Renal cortical epithelial cell (primary cell): ENCODE measurements around the gene CNTROB. TPM values are rescaled to one million over a fixed set of nuclear protein-coding genes. Genes with fewer than 3 reads are reported as not detected.
"Not testable (repeated sequence)": the region's sequence is repeated elsewhere in the genome, so short reads cannot be mapped to it uniquely, and the experiment has no call there.

ENCODE experiments used
- DNase-seq: peaks from one replicate; pipeline ENCODE4 v3.0.0-alpha.2; 2011; ENCODE audit warnings: low read depth
- total RNA-seq: library from RNA; depleted of rRNA; stranded (reverse); fragments of >200 nt; gene quantifications from 2 replicates; pipeline ENCODE4 v1.2.3, GENCODE V29; 2014

The CNTROB gene
- total RNA-seq, 1 donor from 2014 or later: 18.0 TPM

- DNase-seq: no peak
Observed at GRCh38 chr17:7940743-7941142, 8.7 kb downstream of the CNTROB start.

DNA sequence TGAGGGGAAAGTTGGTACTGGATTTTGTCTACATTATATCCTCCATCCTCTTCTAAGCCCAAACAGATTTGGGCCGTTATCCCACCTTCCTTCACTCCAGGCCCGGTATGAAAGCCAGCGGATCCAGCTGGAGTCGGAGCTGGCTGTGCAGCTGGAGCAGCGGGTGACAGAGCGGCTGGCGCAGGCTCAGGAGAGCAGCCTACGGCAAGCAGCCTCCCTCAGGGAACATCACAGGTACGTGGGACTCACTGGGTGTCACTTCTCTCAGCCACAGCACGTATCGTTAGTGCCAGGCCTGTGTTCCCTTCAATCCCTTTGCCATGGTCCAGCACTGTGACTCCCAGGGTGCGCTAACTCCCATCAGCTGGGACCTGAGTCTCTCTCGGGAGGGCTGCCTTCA lies 11.3 kb downstream of the CNTROB start:
- DNase-seq: no peak

- no peak for DNase-seq
Observed at GRCh38 chr17:7944326-7944725, 12.3 kb downstream of the CNTROB start.

GRCh38 chr17:7945651-7946050 lies 13.6 kb downstream of the CNTROB start:
- no peak for DNase-seq

DNA sequence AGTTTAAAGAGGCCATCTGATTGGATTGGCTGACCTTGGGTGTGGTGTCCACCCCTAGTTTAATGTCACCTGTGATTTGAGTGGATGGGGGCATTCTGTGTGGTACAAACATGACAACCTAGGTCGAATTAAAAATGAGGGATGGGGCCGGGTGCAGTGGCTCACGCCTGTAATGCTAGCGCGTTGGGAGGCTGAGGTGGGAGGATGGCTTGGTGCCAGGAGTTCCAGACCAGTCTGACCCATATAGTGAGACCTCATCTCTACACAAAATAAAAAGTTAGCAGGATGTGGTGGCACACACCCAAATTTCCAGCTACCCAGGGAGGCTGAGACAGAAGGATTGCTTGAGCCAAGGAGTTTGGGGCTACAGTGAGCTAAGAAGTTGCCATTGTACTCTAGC lies 14.4 kb downstream of the CNTROB start:
- DNase-seq: no peak

- no peak for DNase-seq
Observed at GRCh38 chr17:7947651-7948050, 15.6 kb downstream of the CNTROB start.

DNA sequence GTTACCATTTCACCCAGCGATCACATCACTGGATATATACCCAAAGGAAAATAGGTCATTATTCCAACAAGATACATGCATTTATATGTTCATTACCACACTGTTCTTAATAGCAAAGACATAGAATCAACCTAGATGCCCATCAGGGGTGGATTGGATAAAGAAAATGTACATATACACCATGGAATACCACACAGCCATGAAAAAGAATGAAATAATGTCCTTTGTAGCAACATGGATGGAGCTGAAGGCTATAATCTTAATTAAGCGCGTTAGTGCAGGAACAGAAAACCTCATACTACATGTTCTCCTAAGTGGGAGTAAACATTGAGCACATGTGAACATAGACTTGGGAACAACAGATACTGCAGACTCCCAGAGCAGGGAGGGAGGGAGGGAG lies 18.6 kb downstream of the CNTROB start:
- no peak for DNase-seq

- no peak for DNase-seq
Observed at GRCh38 chr17:7951143-7951792, 19.3 kb downstream of the CNTROB start.

DNA sequence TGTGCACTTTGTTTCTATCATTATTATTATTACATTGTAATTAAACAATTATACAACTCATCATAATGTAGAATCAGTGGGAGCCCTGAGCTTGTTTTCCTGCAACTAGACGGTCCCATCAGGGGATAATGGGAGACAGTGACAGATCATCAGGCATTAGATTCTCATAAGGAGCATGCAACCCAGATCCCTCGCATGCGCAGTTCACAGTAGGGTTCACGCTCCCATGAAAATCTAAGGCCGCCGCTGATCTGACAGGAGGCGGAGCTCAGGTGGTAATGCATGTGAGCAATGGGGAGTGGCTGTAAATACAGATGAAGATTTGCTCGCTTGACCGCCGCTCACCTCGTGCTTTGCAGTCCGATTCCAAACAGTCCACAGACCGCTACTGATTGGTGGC lies 21.3 kb downstream of the CNTROB start:
- DNase-seq: not testable (repeated sequence)

DNA sequence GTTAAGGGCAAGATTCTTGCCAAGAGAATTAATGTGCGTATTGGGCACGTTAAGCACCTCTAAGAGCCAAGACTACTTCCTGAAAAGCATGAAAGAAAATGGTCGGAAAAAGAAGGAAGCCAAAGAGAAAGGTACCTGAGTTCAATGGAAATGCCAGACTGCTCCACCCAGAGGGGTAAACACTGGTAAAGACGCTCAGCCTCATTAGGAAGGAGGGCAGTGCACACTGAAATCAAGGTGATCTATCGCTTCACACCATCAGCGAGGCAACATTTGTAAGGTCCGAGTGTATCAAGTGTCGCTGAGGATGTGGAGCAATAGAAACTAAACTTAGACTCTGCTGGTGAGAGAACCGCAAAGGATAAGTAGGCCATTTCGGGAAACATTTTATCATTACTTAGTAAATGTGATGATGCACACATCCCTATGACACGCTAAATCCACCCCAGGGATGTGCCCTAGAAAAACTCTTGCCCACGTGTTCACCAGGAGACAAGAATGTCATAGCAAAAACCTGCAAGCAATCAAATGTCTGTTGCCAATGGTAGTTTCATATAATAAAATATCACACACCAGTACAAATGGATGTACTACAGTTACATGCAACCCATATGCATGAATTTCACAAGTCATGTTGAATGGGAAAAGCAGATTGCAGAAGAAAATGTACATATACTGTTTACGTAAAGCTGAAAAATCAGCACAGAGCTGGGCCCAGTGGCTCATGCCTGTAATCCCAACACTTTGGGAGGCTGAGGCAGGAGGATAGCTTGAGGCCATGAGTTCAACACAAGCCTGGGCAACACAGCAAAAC lies 23.6 kb downstream of the CNTROB start:
- DNase-seq: no peak

DNA sequence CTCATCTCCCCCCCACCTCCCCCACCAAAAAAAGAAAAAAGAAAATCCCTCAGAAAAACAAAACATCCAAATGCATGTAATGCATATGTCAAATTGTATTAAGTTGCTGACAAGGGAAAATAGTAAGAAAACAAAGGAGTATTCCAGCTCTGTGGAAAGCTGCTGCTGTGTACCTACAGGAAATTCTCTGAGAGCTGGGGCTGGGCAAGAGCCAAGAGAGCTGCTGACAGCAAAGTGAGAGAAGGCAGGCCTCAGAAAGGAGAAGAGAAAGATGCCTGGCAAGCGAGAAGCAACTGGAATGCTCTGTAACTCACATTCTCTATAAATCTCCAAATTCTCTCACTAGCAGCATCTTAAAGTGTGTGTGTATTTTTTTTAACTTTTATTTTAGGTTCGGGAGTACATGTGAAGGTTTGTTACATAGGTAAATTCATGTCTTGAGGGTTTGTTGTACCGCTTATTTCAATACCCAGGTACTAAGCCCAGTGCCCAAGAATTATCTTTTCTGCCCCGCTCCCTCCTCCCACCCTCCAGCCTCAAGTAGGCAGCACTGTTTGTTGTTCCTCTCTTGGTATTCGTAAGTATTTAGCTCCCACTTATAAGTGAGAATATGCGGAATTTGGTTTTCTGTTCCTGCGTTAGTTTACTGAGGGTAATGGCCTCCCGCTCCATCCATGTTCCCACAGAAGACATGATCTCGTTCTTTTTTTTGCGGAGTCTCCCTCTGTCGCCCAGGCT lies 24.4 kb downstream of the CNTROB start:
- no peak for DNase-seq

DNA sequence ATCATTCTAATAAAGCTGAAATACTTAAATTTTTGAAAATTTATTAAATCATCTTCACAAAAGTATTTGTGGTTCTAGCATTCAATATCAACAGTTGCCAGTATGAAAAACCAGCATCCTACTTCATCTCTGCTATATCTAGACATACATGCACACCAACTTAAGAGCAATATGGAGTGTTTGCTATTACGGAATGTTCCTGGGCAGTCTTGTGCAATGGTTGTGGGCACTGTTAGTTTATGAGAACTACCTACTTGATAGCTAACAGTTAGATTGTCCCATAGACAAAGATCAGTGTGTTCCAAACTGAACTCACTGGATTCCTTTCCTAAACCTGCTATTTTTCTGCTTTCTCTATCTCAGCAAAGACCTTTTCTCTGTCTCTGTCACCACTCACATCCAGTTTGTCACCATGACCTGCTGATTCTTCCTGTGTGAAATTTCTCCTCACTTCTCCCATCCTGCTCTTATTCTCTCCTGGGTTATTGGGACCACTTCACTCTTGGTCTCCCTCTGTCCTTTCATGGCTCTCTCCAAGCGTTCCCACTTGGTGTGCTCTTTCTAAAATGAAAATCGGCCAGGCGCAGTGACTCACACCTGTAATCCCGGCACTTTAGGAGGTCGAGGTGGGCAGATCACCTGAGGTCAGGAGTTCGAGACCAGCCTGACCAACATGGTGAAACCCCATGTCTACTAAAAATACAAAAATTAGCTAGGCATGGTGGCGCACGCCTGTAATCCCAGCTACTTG lies 27.7 kb downstream of the CNTROB start:
- DNase-seq: peak; percentile 26

- no peak for DNase-seq
Observed at GRCh38 chr17:7961421-7961820, 29.4 kb downstream of the CNTROB start.

DNA sequence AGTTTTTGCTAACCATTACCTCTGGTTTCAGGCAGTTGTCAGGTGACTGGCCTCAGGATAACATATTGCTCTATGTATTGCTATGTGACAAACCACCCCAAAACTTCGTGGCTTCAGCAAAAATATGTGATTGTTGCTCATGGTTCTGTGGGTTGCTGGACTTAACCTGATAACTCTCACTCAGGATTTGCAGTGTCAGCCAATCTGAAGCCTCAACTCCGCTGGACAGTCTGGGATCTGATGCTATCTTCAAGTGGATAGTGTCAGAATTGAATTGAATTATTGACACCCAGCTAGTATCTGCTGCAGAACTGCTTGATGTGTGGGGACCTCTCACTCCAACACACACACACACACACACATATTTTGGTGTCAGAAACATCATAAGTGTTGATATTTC lies 35.7 kb downstream of the CNTROB start:
- DNase-seq: no peak

GRCh38 chr17:7969433-7969832 lies 37.4 kb downstream of the CNTROB start:
- no peak for DNase-seq

GRCh38 chr17:7971651-7972050 lies 39.6 kb downstream of the CNTROB start:
- no peak for DNase-seq

- no peak for DNase-seq
Observed at GRCh38 chr17:7972131-7972785, 40.3 kb downstream of the CNTROB start.

DNA sequence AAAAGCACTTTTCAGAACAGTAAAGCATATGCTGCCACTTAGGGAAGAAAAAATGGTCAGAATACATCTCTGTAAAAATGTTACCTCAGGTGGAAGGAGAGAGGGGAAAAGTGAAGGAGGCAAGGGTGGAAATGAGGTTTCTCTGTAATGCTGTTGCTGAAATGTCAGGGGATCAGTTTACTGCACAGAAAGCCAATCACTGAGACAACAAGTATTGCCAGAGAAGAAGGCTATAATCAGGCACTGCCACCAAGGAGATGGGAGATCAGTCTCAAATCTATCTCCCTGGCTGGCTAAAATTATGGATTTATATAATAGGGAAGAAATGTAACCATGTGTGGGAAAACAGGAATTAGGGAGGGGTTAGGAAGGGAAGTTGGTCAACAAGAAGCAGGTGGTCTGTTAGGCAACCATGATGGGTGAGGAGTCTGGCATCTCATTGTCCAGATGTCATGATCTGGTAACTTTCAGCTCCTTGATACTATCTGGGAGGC lies 42.7 kb downstream of the CNTROB start:
- DNase-seq: no peak

DNA sequence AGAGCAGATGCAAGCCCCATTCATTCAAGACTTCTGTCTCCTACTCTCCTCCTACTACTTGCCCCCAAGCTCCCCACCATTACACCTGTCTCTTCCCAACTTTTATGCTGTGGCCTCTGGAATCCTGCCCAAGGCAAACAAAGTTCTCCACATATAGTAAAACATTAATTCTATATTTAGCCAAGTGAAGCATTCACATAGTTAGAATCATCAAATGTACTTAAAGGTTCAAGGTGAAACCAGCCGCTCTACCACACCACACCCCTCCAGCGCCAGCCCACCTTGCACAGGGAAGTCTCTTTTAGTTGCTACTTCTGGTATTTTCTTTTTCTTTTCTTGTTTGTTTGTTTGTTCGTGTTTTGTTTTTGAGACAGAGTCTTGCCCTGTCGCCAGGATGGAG lies 45.0 kb downstream of the CNTROB start:
- DNase-seq: no peak

- DNase-seq: no peak
Observed at GRCh38 chr17:7977805-7978204, 45.8 kb downstream of the CNTROB start.

- no peak for DNase-seq
Observed at GRCh38 chr17:7982173-7982572, 50.2 kb downstream of the CNTROB start.
